HG03460 (cell line): ENCODE measurements around the gene LRRK2.
A peak's percentile ranks its signal among the peaks of the same experiment; 100 is the strongest.
"Not testable (repeated sequence)": the region's sequence is repeated elsewhere in the genome, so short reads cannot be mapped to it uniquely, and the experiment has no call there.

Experiments used
- ATAC-seq: cut with Tn5 transposase; IDR thresholded peaks from one replicate; pipeline ENCODE4 v1.9.1; 2021; ENCODE audit not compliant: unreplicated experiment

The LRRK2 gene

GRCh38 chr12:40312982-40313576 lies 88.3 kb downstream of the LRRK2 start:
- no peak for ATAC-seq

DNA sequence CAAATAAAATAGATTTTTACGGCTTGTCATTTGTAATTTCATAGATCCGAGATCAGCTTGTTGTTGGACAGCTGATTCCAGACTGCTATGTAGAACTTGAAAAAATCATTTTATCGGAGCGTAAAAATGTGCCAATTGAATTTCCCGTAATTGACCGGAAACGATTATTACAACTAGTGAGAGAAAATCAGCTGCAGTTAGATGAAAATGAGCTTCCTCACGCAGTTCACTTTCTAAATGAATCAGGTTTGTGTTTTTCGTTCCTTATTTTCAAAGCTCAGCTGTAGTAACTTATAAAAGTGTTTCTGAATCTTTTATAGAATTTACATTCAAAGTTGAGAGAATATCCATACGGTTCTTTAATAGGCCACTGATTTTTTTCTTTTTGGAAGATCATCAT lies 89.1 kb downstream of the LRRK2 start:
- peak; percentile 84 for ATAC-seq

GRCh38 chr12:40314927-40315326 lies 90.1 kb downstream of the LRRK2 start:
- no peak for ATAC-seq

GRCh38 chr12:40315375-40315774 lies 90.6 kb downstream of the LRRK2 start:
- no peak for ATAC-seq

DNA sequence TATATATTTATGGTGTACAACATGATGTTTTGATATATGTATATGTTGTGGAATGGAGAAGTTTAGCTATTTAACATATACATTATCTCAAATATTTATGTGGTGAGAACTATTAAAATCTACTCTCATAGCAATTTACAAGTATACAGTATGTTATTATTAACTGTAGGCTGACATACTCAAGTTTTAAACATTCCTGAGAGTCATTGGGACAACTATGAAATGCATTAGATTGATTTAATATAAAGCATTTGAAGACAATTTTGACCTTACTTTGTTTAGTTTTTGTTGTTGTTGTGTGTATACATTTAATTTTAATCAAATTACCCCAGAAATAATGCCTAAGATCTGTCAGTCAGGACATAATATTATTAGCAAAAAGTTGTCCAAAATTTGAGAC lies 99.5 kb downstream of the LRRK2 start:
- ATAC-seq: no peak

- peak; percentile 78 for ATAC-seq
Observed at GRCh38 chr12:40325349-40325960, 100.7 kb downstream of the LRRK2 start.

DNA sequence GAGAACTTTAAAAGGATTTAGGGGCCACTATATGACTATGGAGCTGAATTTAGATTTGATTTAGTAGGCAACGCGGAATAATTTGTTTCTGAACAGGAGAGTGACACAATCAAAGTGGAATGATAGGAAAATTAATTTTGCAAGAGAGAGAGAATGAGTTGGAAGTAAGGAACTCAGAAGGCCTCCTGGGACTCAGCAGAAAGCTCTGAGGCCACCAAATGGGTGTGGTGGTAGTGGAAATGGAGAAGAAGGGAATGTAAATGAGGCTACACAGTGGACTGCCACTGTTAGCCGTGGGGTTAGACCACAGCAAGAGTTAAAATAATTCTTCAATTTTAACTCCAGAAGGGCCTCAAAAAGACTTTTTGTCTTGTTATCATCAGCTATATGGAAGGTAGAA lies 102.7 kb downstream of the LRRK2 start:
- no peak for ATAC-seq

- ATAC-seq: no peak
Observed at GRCh38 chr12:40330180-40330579, 105.4 kb downstream of the LRRK2 start.

DNA sequence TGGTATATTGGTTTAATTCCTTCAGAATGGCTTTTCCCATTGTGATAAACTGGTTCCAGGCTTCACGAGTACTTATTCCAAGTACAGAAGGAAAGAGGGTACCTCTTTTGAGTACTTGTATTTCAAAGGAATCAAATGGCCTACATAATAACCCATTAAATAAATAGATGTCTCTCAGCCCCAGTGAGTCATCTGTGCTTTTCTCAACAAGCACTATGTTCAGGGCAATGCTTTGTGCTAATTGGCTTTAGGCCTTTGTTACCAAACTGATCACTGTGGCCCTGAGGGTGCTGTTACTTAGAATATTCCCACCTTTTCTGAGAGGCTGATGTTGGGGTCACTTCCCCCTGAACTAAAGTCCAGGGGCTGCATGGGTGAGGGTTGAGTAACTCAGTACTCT lies 107.1 kb downstream of the LRRK2 start:
- ATAC-seq: no peak

DNA sequence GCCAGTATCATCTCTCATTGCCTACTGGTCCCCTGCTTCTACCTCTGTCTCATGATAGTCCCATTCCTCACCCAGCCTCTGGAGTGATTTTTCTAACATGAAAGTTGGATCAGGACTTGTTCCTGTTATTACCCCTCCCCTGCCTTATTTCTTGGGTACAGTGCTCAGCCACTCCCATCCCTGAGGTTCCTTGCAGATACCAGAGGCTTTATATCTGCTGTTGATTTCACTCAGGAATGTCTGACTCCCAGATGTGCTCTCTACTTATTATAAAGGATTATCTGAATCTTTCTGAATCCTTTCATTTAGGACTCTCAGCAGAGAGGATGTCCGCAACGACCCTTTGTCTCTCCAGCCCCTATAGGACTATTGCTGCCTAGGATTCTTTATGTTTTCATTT lies 111.2 kb downstream of the LRRK2 start:
- no peak for ATAC-seq

DNA sequence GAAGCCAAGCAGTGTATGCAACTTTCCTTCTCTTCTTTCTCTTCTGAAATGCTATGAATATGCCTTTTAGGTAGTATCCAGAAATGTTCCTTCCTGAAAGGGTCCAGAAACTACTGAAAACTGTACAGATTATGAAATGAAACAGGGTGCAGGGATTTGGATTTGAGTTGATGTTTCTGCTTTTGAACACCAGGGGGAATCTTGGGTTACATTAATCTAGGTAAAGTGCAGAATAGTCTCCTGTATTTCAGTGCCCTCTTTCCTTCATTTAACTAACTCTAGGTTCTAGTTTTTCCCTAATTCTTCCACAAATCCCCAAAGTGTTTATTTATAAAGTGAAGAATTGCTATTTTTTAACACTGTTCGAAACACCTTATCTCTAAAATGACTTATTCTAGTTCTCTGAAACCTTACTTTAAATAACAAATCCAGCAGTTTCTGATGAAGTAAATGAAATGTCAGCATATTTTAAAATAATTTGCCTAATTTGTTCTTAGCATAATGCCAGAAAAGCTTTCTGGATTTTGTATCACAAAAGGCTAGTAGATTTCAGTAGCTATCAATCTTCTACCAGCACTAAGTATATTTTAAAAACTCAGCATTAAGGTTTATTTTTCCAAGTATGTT lies 111.9 kb downstream of the LRRK2 start:
- peak; percentile 73 for ATAC-seq

DNA sequence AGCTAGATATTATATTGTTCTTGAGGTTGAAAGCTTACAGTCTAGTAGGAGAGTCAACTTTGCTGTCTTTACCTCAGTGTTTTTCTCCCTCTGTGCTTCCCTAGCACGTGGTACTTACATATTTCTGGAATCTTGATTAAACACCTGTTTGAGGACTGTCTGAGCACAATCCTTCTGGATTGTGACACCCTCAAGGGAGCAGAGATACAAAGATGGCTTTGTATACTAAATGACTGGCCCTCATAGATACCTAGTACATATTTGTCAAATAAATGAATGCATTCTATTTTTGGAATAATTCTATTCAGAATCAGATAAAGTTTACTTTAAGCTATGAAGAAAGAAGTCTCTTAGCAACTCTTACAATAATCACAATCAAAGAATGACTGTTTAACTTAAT lies 113.3 kb downstream of the LRRK2 start:
- ATAC-seq: no peak

DNA sequence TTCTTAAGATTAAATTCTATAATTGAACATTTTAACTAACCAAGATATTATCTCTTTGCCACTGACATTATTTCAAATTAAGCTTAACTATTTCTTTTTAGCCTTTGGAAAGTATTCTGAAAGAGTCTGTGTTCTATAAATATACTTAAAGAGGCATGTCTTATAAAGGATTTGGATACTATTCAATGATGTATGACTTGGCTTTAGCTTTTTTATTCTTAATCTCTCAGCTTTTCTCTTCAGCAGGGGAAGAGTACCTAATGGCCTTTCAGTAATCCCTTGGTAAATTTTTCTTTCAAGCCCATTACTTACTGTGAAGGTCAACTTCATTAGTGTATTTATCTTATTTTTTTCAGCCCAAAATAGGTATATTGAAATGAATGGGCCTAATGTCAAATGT lies 113.8 kb downstream of the LRRK2 start:
- ATAC-seq: no peak

GRCh38 chr12:40342010-40342409 lies 117.2 kb downstream of the LRRK2 start:
- peak; percentile 95 for ATAC-seq

DNA sequence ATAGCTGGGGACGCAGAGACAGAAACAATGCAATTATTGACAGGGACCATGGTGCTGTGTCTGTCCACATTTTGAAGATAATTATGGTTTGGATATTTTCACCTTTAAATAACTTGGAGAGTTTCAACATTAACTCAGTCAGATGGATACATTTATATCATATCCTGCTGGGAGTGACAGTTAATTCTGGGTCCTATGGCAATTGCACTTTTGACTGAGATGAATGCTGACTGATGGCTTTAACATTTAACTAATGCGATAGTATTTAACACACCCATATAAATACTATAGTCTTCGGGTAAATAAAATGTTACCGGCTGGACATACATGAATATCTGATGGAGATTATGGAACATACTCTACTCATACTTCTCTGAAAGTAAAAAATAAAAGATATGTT lies 118.3 kb downstream of the LRRK2 start:
- no peak for ATAC-seq

DNA sequence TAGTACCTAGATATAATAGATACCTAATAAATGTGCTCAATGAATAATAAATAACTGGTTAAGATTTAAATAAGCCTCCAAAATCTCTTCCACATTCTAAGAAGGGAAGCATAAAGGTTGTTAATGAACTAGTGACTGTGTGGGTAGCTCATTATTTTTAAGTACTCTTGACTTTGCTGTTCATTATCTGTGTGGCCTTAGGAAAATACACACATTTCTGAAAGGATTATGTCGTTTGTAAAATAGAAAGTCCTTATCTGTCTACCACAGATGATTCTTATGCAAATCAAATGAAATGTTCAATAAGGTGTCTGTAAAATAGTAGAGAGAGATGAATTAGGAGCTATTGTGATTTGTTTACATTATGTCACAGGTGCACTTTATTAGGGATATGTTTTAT lies 119.5 kb downstream of the LRRK2 start:
- no peak for ATAC-seq

- ATAC-seq: no peak
Observed at GRCh38 chr12:40351976-40352375, 127.2 kb downstream of the LRRK2 start.

DNA sequence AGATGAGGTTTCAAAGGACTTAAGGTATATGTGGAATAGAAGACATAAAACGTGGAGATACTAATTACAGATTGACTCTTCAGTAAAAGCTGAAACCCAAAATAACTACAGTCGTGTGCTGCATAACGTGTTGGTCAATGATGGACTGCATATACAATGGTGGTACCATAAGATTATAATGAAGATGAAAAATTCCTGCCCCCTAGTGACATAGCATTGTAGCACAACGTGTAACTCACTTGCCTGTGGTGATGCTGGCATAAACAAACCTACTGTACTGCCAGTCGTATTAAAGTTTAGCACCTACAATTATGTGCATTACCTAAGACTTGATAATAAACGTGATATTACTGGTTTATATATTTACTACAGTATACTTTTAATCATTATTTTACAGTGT lies 150.3 kb downstream of the LRRK2 start:
- no peak for ATAC-seq

GRCh38 chr12:40376533-40377267 lies 151.9 kb downstream of the LRRK2 start:
- ATAC-seq: no peak

- ATAC-seq: no peak
Observed at GRCh38 chr12:40378691-40379090, 153.9 kb downstream of the LRRK2 start.

DNA sequence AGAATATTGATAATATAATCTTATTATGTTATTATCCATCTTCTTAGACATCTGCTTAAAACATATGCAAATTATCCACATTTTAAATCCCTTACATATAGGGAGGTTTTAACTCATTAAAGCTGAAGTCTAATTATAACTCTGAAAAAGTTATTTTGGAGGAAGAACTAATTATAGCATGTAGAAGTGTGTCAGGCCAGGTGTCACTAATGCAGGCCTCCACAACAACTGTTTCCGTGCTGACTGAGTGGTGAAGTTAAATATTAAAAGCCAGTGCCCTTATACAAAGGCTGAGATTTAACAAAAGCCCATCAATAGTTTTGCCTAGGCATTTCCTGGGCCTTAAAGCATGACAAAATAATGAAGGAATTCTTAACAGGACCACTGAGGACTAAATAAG lies 157.4 kb downstream of the LRRK2 start:
- peak; percentile 64 for ATAC-seq

DNA sequence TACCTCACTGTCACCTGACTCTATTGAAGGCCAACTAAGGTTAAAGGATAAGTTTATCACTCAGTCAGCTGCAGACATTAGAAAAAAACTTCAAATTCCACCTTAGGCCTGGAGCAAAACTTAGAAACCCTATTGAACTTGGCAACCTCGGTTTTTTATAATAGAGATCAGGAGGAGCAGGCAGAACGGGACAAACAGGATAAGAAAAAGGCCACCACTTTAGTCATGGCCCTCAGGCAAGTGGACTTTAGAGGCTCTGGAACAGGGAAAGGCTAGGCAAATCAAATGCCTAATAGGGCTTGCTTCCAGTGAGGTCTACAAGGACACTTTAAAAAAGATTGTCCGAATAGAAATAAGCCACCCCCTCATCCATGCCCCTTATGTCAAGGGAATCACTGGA lies 162.5 kb downstream of the LRRK2 start:
- not testable (repeated sequence) for ATAC-seq
